ENCODE results near the gene ZNF516. TPM values are rescaled to one million over a fixed set of nuclear protein-coding genes. Genes with fewer than 3 reads are reported as not detected.
A peak's percentile ranks its signal among the peaks of the same experiment; 100 is the strongest.

Gene ZNF516
- total RNA-seq, 1 donor from 2014 or later: 19.4 TPM

- Mint-ChIP-seq H3K36me3 (ENCODE audit: low read depth) (peaks cover 10% of the 10 kb centered on the region), H3K4me3 (no peak overlapping the region), H3K9me3 (no peaks in the 10 kb centered on the region), H3K4me1 (peaks cover 6% of the 10 kb centered on the region), H3K27me3 (no peaks in the 10 kb centered on the region), H3K27ac (no peak overlapping the region)
- no peak for TF ChIP-seq CTCF (IDR thresholded peaks at IDR 0.05)
- intact Hi-C loops (cut with micrococcal nuclease): loop anchor here (10.0 kb wide), 1 partner anchor 64 kb away; no protein-coding TSS in a partner anchor
- no peak for ATAC-seq (ENCODE audit: low read depth)
- ChIA-PET CTCF (interaction anchor here (2.3 kb wide), 1 partner anchor 12 kb away, joined by 12 read pairs; no protein-coding TSS in a partner anchor), POLR2A (no interaction called here)
- no peak for DNase-seq
Observed at GRCh38 chr18:76410660-76411417, 84.2 kb downstream of the ZNF516 start.

GRCh38 chr18:76410033-76410432, 85.0 kb downstream of the ZNF516 start:
- H3K27ac Mint-ChIP-seq: no peak overlapping the region
- no peaks in the 10 kb centered on the region for H3K27me3 Mint-ChIP-seq
- POLR2A ChIA-PET: no interaction called here
- no peak overlapping the region for H3K4me3 Mint-ChIP-seq
- intact Hi-C loops (cut with micrococcal nuclease): loop anchor here (10.0 kb wide), 1 partner anchor 65 kb away; no protein-coding TSS in a partner anchor
- CTCF ChIA-PET: interaction anchor here (0.6 to 2.3 kb wide), 3 partner anchors 9 to 299 kb away, joined by 4 to 12 read pairs (median 4); no protein-coding TSS in a partner anchor
- TF ChIP-seq CTCF (IDR thresholded peaks at IDR 0.05): no peak
- peaks cover 6% of the 10 kb centered on the region for H3K4me1 Mint-ChIP-seq
- DNase-seq (no peak), ATAC-seq (ENCODE audit: low read depth) (no peak)
- no peaks in the 10 kb centered on the region for H3K9me3 Mint-ChIP-seq
- H3K36me3 Mint-ChIP-seq (ENCODE audit: low read depth): peaks cover 10% of the 10 kb centered on the region

GRCh38 chr18:76408480-76409067, 86.5 kb downstream of the ZNF516 start:
- Mint-ChIP-seq H3K4me3 (no peak overlapping the region), H3K27me3 (no peaks in the 10 kb centered on the region), H3K4me1 (peaks cover 6% of the 10 kb centered on the region), H3K27ac (no peak overlapping the region), H3K9me3 (no peaks in the 10 kb centered on the region), H3K36me3 (ENCODE audit: low read depth) (peaks cover 16% of the 10 kb centered on the region)
- POLR2A ChIA-PET: no interaction called here
- no peak for ATAC-seq (ENCODE audit: low read depth)
- no peak for TF ChIP-seq CTCF (IDR thresholded peaks at IDR 0.05)
- DNase-seq: no peak
- CTCF ChIA-PET: interaction anchor here (0.9 to 2.3 kb wide), 3 partner anchors 10 to 301 kb away, joined by 3 to 12 read pairs (median 4); no protein-coding TSS in a partner anchor
- intact Hi-C loops (cut with micrococcal nuclease): no loop called here

- no peak for TF ChIP-seq CTCF (IDR thresholded peaks at IDR 0.05)
Observed at GRCh38 chr18:76407681-76408080, 87.4 kb downstream of the ZNF516 start.

GRCh38 chr18:76406791-76407190, 88.3 kb downstream of the ZNF516 start:
- intact Hi-C loops (cut with micrococcal nuclease): no loop called here
- TF ChIP-seq CTCF (IDR thresholded peaks at IDR 0.05): no peak
- H3K36me3 Mint-ChIP-seq (ENCODE audit: low read depth): peaks cover 22% of the 10 kb centered on the region
- POLR2A ChIA-PET: no interaction called here
- H3K27me3 Mint-ChIP-seq: no peaks in the 10 kb centered on the region
- H3K9me3 Mint-ChIP-seq: no peaks in the 10 kb centered on the region
- H3K4me1 Mint-ChIP-seq: peaks cover 6% of the 10 kb centered on the region
- H3K4me3 Mint-ChIP-seq: no peak overlapping the region
- ATAC-seq (ENCODE audit: low read depth) (no peak), DNase-seq (no peak)
- H3K27ac Mint-ChIP-seq: no peak overlapping the region
- CTCF ChIA-PET: no interaction called here

More at GRCh38 chr18:76407681-76408080, 87.4 kb downstream of the ZNF516 start:
- intact Hi-C loops (cut with micrococcal nuclease): no loop called here
- DNase-seq: no peak
- peaks cover 20% of the 10 kb centered on the region for H3K36me3 Mint-ChIP-seq (ENCODE audit: low read depth)
- peaks cover 6% of the 10 kb centered on the region for H3K4me1 Mint-ChIP-seq
- no peaks in the 10 kb centered on the region for H3K27me3 Mint-ChIP-seq
- H3K9me3 Mint-ChIP-seq: no peaks in the 10 kb centered on the region
- H3K27ac Mint-ChIP-seq: peak overlapping the region; percentile 32
- ATAC-seq (ENCODE audit: low read depth): no peak
- no peak overlapping the region for H3K4me3 Mint-ChIP-seq
- ChIA-PET CTCF (no interaction called here), POLR2A (interaction anchor here (0.6 kb wide), 1 partner anchor 200 kb away, joined by 3 read pairs; no protein-coding TSS in a partner anchor)

Data from activated B cell treated with CpG ODN at 0.5 μM for 24 hours (primary cell).